ENCODE data around the gene PRRG4. TPM values are rescaled to one million over a fixed set of nuclear protein-coding genes. Genes with fewer than 3 reads are reported as not detected.

PRRG4 gene
- total RNA-seq, 2 donors from 2014 or later, result 1.4 to 2.7 TPM

- Histone ChIP-seq H3K9me3 (no peaks in the 10 kb centered on the region), H3K4me1 (peaks cover 0 to 22% of the 10 kb centered on the region in 2 donors), H3K4me3 (peak overlapping the region; percentile 86 to 95), H3K27ac (peak overlapping the region; percentile 89 to 96), H3K27me3 (no peaks in the 10 kb centered on the region), H3K36me3 (no peaks in the 10 kb centered on the region)
- no peak for DNase-seq (ENCODE audit: low spot score)
- peak; percentile 36 to 72 for TF ChIP-seq CTCF (IDR thresholded peaks at IDR 0.05)
Measured at GRCh38 chr11:32893343-32894148, 63.8 kb downstream of the PRRG4 start.

GRCh38 chr11:32894149-32894827 lies 64.6 kb downstream of the PRRG4 start:
- no peak for TF ChIP-seq CTCF (IDR thresholded peaks at IDR 0.05)
- peak overlapping the region; percentile 89 to 96 for H3K27ac ChIP-seq
- H3K9me3 ChIP-seq, result no peaks in the 10 kb centered on the region
- peaks cover 0 to 22% of the 10 kb centered on the region in 2 donors for H3K4me1 ChIP-seq
- peak overlapping the region; percentile 86 to 95 for H3K4me3 ChIP-seq
- no peaks in the 10 kb centered on the region for H3K36me3 ChIP-seq
- no peaks in the 10 kb centered on the region for H3K27me3 ChIP-seq
- peak; percentile 61 for DNase-seq (ENCODE audit: low spot score)

GRCh38 chr11:32894921-32895320 lies 65.2 kb downstream of the PRRG4 start:
- Histone ChIP-seq H3K4me1 (peaks cover 0 to 22% of the 10 kb centered on the region in 2 donors), H3K9me3 (no peaks in the 10 kb centered on the region), H3K4me3 (no peak overlapping the region), H3K27ac (no peak overlapping the region), H3K27me3 (no peaks in the 10 kb centered on the region), H3K36me3 (no peaks in the 10 kb centered on the region)
- no peak for DNase-seq (ENCODE audit: low spot score)
- TF ChIP-seq CTCF (IDR thresholded peaks at IDR 0.05), result no peak

GRCh38 chr11:32895471-32895870 lies 65.7 kb downstream of the PRRG4 start:
- Histone ChIP-seq H3K9me3 (no peaks in the 10 kb centered on the region), H3K4me1 (peaks cover 0 to 22% of the 10 kb centered on the region in 2 donors), H3K27ac (no peak overlapping the region), H3K27me3 (no peaks in the 10 kb centered on the region), H3K4me3 (no peak overlapping the region), H3K36me3 (no peaks in the 10 kb centered on the region)
- no peak for TF ChIP-seq CTCF (IDR thresholded peaks at IDR 0.05)
- DNase-seq (ENCODE audit: low spot score), result no peak

GRCh38 chr11:32897103-32897502 lies 67.4 kb downstream of the PRRG4 start:
- peaks cover 0 to 13% of the 10 kb centered on the region in 2 donors for H3K4me1 ChIP-seq
- no peaks in the 10 kb centered on the region for H3K36me3 ChIP-seq
- H3K27me3 ChIP-seq, result no peaks in the 10 kb centered on the region
- no peaks in the 10 kb centered on the region for H3K9me3 ChIP-seq
- no peak overlapping the region for H3K27ac ChIP-seq
- TF ChIP-seq CTCF (IDR thresholded peaks at IDR 0.05), result no peak
- H3K4me3 ChIP-seq, result no peak overlapping the region
- DNase-seq (ENCODE audit: low spot score), result no peak
